GM18868 (cell line): ENCODE measurements around the gene MTMR2.

ENCODE experiments used
- ATAC-seq: cut with Tn5 transposase; IDR thresholded peaks from one replicate; pipeline ENCODE4 v1.9.1; 2021; ENCODE audit warnings: mild to moderate bottlenecking, moderate library complexity; ENCODE audit not compliant: unreplicated experiment

Gene MTMR2

DNA sequence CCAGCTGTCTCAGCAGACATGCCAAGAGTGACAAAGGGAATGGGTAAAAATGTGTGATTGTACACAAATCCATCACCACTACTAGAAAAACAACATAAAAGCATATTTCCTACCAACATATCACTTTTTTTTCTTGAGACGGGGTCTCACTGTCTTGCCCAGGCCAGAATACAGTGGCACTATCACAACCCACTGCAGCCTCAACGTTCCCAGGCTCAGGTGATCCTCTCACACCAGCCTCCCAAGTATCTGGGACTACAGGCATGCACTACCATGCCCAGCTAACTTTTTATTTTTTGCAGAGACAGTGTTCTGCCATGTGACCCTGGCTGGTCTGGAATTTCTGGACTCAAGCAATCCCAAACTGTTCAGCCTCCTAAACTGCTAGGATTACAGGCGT is 5.2 kb downstream of the MTMR2 start:
- no peak for ATAC-seq

DNA sequence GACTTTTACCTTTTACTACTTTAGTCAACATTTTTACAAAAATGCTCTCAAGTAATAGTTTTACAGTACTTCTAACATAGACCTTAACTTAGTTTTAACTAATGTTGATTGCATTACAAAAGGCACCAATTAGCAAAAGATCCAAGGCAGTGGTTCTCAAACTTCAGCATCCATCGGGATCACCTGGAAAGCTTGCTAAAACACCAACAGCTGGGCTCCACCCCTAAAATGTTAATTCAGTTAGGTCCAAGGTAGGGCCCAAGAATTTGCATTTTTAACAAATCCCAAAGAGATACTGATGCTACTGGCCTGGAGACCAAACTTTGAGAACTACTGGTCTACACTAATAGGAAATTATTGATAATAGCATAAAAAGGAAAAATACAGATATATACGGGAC is 5.9 kb downstream of the MTMR2 start:
- ATAC-seq: no peak

DNA sequence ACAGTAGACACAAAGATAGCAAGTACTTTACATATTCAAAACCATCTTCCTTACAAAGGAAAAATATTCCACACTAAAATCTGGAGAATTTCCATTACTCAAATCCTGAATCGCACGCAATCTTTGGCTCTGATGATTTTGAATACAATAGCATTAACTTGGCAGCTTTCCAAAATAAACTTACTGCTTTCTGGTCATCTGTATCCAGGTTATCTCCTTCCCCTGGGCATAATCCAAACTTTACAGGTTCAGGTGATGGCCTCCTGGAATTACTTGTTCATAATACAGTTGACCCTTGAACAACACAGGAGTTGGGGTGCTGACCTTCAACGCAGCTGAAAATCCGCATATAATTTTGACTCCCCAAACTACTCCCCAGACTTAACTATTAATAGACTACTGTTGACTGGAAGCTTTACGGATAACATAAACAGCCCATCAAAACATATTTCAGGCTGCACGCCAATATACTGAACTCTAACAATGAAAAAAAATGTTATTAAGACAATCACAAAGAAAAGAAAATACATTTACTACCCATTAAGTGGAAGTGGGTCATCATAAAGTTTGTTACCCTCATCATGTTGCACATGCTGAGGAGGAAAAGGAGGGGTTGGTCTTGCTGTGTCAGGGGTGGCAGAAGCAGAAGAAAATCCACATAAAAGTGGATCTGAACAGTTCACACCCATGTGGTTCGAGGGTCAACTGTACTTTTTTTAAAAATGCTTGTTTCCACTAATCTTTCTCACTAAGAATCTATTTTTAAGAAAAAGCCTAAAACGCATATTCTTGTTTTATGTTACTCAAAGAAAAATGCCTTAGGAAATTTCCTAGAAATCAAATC is 6.5 kb downstream of the MTMR2 start:
- no peak for ATAC-seq

DNA sequence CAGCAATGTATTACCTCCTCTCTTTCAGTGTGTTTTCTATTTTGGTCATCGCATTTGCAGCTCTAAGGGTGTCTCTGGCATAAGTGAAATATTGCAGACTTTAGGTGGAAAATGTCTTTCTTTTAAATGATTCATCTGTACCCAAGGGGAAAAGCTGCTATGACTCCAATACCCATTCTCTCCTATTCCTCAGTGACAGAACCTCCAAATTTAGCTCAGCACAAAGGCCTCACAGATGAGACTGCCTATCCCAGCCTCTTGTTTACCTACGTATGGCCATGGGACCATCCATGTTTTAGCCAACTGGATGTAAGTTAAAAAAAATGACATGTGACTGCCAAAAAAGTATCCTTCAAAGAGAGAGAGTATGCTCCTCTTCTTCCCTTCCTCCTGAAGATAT is 7.9 kb downstream of the MTMR2 start:
- ATAC-seq: no peak

DNA sequence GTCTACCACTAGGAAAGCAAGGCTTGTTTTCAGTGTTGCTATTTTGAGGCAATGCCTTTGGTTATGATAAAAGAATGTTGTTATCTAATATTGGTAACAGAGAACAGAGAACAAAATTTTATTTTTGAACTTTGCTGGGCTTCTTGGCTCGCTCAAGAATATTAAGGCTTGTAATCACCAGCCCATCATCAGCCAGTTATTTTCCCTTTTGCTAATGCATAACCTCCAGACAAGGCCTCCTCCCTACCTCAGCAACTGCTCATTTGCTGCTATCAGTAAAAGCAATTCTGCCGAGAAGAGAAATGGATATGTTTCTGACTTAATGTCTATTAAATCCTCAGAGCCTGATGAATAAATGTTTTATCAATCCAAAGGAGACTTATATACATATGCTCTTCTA is 8.9 kb downstream of the MTMR2 start:
- no peak for ATAC-seq

DNA sequence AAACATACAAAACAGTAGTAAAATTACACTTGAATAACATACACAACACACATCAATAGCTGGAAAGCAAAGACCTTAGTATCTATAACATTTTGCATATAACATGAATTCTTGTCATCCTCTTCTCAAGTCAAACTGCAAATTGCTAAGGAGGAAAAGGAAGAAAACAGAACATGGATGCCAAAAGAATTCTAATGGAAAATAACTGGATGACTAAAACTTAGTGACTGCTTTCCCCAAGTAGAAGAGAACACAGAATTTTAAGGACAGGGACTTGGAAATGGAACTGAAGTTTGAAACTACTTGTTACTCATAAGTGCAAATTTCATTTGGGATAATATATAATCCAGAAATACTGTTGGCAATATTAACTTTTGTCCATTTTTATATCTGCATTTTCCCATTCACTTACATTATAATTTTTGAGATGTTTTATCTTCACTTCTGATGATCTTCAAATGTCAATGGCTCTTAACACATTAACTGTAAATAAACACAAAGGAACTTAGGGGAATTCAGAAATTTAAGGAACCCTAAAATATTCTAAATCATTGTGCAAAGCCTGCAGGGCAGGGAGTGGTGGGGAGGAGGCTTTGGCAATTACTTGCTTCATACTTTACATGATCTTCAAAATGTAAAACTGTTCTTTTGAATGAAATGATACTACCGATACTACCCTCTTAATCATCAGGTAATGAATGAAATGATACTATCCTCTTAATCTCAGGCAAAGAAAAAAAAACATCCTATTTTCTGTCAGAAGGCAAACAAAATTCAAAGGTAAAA is 9.9 kb downstream of the MTMR2 start:
- no peak for ATAC-seq

DNA sequence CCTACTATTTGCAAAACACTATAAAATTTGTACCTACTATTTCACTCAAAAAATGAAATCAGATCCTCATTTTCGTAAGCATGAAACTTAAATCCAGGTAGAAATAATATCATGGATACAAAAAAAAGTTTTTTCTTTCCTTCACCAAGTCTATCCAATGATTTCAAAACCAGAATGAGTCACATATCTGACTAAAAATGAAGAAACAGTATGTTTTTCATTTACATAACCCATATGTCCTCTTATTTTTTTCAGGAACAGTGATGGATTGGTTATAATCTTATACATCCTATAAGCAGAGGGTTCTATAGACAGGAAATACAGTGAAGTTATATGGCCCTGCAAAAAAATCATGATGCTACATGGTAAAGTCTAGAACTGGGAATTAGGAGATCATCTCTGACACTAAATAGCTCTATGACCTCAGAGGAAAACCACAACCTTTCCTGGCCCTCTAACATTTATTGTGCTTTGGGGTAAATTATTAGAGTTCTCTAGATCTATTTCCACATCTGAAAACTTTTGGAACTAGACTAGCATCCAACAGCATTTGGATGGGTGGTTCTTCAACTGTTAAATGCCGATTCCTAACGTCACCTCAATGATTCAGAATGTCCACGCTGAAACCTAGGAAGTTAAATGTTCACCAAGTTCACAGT is 10.9 kb downstream of the MTMR2 start:
- no peak for ATAC-seq

DNA sequence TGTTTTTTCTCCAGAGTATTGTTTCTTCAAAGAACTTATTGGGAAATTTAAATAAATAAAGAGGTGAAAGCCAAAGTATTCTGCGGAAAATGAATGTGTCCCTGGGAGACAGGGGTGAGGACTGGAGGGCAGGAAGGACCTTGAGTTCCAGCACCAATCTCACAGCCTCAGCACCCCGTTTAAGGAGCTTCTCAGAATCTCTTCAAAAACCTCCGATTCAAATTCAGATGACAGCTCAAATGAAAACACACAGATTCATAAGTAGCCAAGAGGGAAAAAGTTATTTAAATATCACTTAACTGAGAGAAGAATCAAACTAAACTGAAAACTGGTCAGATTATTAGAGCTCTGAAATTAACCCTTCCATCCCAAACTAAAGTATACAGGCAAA is 12.5 kb downstream of the MTMR2 start:
- ATAC-seq: no peak

DNA sequence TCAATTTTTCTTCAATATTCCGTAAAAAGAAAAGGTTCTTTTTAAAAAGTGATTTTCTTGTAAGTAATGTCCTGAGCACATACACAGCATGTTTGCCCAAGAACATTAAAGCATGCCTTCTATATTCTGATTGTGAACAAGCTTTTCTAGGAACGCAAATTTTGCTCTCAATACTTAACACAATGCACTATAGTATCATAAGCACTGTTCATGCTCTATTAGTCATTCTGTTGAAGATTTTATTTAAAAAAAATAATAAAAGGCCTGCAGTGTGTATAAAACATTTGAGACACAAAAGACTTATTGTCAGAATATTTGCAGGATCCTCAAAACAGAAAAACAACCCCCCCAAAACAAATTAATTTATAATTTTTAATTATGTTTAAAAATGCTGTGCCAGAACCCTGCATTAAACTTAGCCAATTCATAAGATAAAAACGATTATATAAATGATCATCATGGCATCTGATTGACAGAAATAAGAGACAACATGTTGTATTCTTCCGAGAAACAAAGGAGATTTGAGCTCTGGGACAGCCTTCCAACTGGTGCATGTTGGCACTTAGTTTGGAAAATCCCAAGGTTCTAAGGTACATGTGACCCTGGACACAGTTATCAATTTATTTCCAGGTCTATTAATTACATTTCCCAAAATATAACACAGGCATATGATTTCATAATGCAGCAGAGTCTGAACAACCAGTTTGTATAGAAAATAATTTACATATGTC is 13.1 kb downstream of the MTMR2 start:
- no peak for ATAC-seq

DNA sequence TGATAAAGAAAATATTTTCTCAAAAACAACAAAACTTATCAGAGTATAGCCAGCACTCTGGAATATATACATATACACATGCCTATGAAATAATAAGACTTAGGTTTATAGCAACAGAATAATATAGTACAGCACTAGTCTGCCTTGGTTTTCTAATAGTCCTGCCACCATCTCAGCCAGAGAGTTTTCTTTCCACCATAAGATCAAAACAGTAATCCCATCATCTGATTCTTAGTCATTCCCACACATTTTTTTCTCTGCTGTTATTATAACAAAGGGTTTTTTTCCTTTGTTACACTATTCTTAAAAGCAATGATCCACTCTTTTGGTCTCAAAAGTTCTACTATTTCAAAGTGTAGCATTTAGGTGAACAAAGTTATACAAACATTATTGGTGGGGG is 15.1 kb downstream of the MTMR2 start:
- no peak for ATAC-seq

DNA sequence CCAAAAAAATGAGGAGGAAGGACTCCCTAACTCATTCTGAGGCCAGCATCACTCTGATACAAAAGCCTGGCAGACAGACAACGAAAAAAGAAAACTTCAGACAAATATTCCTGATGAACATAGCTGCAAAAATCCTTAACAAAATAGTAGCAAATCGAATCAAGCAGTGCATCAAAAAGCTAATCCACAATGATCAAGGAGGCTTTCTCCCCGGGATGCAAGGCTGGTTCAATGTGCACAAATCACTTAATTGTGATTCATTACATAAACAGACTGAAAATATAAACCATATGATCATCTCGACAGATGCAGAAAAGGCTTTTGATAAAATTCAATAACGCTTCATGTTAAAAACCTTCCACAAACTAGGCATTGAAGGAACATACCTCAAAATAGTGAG is 16.4 kb downstream of the MTMR2 start:
- ATAC-seq: no peak

DNA sequence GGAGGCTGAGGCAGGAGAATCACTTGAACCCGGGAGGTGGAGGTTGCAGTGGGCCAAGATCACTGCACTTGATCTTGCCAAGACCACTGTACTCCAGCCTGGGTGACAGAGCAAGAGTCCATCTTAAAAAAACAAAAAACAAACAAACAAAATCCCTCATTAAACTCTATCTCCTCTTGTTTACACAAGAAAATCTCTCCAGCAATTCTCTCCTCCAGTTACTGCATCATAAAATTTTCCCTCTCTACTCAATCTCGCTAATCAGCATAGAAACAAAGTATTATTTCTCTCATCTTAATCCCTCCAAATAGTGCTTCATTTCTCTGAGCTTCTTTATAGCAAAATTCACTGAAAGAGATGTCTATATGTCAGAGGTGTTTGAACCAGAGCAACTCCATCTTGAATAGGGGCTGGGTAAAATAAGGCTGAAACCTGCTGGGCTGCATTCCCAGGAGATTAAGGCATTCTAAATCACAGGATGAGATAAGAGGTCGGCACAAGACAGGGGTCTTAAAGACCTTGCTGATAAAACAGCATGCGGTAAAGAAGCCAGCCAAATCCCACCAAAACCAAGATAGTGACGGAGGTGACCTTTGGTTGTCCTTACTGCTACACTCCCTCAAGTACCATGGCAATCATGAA is 19.8 kb downstream of the MTMR2 start:
- ATAC-seq: no peak

DNA sequence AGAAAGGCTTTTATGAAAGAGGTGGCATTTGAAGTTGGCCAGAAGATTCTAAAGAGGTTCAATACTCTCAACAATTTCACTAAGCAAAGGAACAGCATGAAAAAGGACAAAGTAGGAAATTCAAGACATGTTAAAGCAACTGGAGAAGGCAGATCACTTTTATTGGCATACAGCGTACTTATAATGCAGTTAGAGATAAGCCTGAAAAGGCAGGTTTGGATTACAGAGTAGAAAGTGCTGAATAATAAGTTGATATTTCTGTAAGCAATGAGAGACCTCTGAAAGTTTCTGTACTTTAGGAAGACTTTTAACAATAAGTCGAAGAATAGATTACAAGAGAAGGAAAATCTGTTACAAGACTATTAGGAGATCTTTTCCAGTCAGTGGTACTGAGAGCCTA is 25.1 kb downstream of the MTMR2 start:
- ATAC-seq: no peak

DNA sequence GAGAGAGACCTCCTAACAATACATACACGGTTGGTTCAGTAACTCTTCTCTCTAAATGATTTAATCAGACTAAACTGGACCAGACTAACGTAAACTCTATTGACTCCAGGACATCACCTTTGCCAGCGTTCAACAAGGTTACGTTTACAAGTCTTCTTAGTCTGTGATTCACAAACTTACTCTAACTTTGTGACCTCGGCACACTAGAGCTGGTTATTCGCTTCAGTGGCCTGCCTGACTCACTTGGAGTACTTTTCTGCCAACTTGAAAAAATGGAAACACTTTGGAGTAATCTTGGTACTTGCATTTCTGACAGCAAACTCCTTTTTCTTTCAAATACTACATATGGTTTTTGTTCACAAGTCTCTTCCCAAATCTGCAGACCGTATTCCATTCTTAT is 26.2 kb downstream of the MTMR2 start:
- ATAC-seq: no peak

DNA sequence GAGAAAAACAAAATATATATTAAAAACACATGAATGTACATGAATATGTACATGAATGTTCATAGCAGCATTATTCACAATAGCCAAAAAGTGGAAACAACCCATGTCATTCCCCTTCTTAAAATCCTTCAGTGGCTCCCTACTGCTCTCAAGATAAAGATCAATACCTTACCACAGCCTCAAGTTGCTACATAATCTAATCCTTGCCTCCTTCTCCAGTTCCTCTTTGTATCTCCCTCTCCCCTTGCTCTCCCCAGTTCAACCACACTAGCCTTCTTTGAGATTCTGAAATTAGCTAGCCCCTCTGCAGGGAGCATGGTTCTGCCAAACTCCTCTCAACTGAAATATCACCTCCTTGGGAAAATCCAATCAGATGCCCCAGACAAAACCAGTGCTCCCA is 28.1 kb downstream of the MTMR2 start:
- no peak for ATAC-seq

DNA sequence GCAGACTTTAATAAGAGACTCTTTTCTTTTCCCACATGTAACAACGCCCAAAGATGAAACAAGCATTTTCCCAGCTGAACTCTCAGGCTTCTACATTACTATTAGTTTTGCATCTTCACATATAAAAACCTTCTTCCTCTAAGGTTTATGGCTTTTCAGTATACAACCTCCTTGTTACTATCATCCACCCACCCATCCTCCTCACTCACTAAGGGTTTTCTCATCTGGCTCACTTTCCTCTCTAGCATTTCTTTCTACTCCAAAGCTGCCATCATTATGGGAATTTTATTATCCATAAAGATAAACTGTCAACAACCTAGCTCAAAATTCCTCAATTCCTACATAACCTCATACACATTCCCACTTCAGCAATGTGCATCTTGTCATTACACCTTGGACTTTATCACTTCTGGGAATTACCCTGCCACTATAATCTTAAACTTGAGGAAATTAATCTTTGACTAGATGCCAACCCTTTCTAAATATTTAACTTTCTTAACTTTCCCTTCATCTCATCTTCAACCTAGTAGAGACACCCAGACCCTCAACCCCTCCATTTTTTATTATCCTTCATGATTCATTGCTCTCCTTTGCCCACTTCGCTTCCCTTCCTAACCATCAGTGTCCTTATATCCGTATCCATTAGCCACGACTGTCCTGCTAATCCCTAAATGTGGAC is 30.9 kb downstream of the MTMR2 start:
- no peak for ATAC-seq

DNA sequence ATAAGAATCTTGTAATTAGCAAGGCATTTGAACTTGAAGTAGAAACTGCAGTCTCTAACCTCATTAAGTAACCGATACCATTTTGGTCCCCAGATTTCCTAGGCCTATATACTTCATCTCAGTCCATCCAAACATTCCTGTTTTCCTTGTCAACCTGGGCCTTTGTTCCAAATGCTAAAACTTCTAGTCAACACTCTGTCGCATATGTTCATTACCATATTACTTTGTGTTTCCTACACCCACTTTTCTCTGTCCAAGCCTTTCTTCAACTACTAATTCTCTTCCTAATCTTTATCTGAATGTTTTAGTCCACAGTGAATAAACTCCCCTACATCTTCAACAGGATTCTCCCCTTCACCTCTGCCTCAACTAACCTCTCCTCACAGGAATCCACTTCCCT is 31.4 kb downstream of the MTMR2 start:
- no peak for ATAC-seq

DNA sequence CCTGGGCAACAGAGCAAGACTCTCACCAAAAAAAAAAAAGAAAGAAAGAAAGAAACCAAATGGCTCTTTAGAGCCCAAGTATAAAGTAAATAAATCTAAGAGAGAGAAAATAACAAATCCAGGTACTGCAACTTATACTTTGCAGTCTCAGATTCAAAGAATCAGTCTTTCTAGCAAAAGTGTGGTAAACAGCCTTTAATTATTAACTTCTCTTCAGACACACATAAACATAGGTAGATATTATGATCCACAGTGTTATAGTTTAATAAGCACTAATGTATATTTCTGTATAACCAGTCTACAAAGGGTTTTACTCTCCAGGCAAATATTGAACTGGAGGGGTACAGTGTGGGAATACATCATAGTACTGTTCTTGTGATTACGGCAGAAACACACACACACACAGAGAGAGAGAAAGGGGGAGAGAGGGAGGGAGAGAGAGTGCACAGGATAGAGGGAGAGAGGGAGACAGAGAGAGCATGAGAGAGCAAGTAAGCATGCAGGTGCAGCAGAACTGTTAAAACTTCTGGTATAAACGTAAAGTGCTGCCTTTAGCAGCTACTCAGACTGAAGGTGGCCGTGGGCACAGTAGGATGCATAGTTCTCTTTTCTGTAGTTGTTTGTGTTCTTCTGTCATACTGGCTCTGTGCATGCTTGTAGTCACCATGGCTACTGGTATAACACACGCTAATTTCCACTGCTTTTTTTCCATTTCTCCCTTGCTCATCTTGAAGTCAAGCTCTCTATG is 32.3 kb downstream of the MTMR2 start:
- no peak for ATAC-seq

DNA sequence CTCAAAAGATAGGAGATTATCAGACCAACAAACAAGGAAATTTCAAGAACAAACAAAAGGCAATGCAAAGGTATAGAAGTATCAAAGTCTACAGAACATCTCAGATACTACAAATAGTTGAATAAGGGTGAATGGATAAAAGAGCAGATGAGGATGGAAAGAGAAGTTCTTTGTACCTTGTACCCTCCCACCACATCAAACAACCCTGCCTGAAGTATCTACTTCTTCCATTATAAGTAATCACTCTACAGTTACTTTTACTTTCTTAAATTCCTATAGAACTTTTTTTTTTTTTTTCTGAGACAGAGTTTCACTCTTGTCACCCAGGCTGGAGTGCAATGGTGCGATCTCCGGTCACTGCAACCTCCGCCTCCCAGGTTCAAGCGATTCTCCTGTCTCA is 35.1 kb downstream of the MTMR2 start:
- ATAC-seq: no peak
